ENCODE results near the gene PUSL1. TPM values are rescaled to one million over a fixed set of nuclear protein-coding genes. Genes with fewer than 3 reads are reported as not detected.
A peak's percentile ranks its signal among the peaks of the same experiment; 100 is the strongest.

PUSL1 gene, protein sequence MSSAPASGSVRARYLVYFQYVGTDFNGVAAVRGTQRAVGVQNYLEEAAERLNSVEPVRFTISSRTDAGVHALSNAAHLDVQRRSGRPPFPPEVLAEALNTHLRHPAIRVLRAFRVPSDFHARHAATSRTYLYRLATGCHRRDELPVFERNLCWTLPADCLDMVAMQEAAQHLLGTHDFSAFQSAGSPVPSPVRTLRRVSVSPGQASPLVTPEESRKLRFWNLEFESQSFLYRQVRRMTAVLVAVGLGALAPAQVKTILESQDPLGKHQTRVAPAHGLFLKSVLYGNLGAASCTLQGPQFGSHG
- total RNA-seq (2014; rRNA removed; shearing (Covaris generic)) = 9.9 and 15.5 TPM in 2 replicates
- polyA plus RNA-seq (2015; cell fraction: cytosol; rRNA removed) = 33.7 and 35.3 TPM in 2 replicates
- 14.8 and 27.4 TPM in 2 replicates for polyA plus RNA-seq (2015; cell fraction: nucleus; rRNA removed)

DNA sequence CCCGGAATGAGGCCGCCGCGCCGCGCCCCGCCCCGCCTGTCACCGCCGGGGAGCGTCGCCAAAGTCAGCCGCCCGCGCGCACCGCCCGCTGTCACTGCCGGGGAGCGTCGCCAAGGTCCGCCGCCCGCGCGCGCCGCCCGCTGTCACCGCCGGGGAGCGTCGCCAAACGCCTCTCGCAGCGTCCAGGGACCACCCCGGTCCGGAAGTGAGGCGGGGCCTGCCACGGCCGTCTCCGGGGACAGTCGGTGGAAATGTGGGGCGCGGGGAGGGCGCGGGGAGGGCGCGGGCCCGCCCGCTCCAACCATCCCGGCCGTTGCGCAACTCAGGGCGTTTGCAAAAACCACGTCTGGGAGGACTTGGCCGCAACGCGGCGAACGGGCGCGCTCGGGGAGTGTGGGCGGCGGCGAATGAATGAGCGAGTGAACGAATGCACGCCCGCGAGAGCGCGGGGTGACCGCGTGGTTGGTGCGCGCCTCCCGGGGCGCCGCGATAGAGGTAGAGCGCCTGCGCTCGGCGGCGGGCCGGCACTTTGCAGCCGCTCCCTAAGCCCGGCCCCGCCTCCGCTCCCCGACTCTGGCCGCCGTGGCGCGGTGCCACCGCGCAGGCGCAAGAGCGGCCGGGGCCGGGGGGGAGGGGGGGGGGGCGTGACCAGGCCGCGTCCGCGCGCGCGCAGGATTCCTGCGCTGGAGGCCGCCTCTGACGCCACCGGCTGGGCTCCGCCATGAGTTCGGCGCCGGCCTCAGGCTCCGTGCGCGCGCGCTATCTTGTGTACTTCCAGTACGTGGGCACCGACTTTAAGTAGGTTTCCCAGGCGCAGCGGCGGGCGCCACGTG is at the start of gene PUSL1, which contains the start of gene ACAP3:
PUSL1 (plus strand) TSS at position 675 of the 833 bp plus-strand sequence; CDS start at position 722, 47 bp downstream.
ACAP3 (minus strand) TSS at position 8 of the 833 bp plus-strand sequence. CDS start 115 bp downstream, outside the sequence.
- peak; percentile 81 for DNase-seq (ENCODE audit: low read depth, low spot score)
- in situ Hi-C loops (cut with HindIII; ENCODE audit: low pct_unique_long_range_greater_than_20kb, low sequenced_read_pairs) = no loop called here

DNA sequence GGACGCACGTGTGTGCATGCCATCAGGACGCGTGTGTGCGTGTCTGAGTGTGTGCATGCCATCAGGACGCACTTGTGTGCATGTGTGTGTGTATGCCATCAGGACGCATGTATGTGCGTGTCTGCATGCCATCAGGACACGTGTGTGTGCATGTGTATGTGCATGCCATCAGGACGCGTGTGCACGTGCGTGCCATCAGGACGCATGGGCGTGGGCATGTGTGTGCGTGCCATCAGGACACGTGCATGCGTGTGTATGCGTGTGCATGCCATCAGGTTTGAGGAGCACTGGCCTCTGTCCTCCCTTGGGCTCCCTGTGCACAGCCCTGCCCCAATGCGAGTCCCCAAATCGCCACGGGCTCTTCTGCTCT is 49.3 kb upstream of the PUSL1 start:
- DNase-seq (ENCODE audit: low read depth, low spot score) = no peak
- in situ Hi-C loops (cut with HindIII; ENCODE audit: low pct_unique_long_range_greater_than_20kb, low sequenced_read_pairs) = no loop called here

DNA sequence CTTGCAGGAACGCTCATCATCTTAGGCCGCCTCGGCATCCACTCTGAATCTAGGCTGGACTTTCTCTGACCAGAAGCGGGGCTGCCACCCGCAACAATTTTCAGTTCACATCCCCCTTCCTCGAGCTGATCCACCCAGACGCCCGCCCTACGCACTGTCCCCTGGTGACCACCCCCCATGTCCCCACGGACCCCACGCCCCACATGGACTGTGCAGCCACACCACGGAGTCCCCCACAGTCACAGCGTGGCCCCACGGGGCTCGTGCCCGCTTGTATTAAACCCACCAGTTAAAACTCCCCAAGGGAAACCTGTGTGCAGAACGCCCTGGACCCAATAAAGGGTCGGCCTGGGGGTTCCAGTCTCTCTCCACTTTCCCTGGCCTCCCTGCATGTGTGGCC is 48.9 kb upstream of the PUSL1 start:
- no peak for DNase-seq (ENCODE audit: low read depth, low spot score)
- in situ Hi-C loops (cut with HindIII; ENCODE audit: low pct_unique_long_range_greater_than_20kb, low sequenced_read_pairs) = no loop called here

DNA sequence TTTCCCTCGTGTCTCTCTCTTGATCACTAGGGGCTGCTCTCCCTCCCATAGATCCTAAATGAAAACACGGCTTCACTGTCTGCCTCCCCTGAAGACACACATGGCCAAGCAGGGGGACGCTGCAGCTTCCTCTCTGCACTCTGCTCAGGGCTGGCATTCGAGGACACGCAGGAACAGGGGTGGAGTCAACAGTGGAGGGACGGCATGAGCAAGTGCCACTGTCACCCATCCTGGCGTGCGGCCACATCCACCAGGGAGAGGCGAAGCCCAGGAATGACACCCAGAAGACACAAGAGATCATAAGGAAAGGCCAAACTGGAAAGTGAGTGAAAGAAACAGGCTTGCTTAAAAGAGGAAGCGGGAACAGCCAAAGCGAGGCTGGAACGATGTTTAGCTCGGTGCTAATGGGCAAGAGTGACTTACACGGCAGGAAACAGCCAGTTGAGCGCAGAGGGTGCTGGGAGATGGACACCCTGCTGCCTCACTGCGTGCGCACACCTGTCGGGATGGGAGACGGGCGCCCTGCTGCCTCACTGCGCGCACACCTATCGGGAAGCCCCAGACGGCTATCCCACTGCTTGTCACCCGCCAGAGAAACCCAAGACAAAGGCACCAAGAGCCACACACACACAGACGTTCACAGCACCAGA is 48.3 kb upstream of the PUSL1 start:
- in situ Hi-C loops (cut with HindIII; ENCODE audit: low pct_unique_long_range_greater_than_20kb, low sequenced_read_pairs) = no loop called here
- no peak for DNase-seq (ENCODE audit: low read depth, low spot score)

DNA sequence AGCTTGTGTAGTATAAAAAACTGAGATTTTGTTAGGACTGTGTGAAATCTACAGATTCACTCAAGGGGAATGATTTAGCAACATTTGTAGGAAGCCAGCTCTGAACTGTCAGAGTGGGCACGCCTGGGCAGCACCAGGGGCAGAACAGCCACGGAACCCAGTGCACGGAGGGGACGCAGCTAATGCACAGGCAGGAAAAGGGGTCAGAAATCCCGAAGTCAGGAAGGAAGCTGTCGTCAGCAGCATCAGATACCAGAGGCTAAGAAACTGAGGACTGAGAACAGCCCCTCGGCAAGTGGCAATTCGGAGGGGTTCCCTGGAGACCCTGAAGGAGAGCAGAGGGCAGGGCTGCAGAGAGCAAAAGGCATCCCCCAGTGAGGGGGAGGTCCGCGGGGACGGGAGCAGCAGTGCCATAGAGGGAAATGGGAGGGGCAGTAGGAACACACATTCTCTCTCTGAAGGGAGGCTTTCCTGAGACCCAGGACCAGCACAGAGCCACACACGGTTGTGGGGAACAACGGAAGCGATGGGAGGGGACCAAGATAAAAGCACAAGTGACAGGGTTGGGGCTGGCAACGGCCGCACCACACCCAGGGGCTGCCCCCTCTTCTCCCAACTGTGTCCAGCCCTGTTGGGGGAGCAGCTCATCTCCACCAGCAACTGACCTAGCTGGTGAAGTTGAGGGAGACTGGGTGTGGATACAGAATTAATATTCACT is 47.4 kb upstream of the PUSL1 start:
- no peak for DNase-seq (ENCODE audit: low read depth, low spot score)
- in situ Hi-C loops (cut with HindIII; ENCODE audit: low pct_unique_long_range_greater_than_20kb, low sequenced_read_pairs) = no loop called here

DNA sequence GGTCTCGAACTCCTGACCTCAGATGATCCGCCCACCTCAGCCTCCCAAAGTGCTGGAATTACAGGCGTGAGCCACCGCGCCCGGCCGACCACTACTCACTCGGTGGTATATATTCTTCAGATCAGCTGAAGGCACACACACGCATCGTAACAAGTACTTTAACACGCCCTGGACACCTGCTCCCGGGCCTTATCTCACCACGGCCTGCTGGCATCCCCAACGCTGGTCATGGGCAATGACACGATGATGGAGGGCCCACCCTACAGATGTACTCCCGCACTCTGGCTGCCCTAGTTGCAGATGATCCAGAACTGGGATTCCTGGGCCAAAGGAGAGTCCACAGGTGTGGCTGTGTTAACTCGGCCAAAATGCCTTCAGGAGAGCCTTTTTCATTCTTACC is 46.3 kb upstream of the PUSL1 start:
- DNase-seq (ENCODE audit: low read depth, low spot score) = no peak
- in situ Hi-C loops (cut with HindIII; ENCODE audit: low pct_unique_long_range_greater_than_20kb, low sequenced_read_pairs) = no loop called here

DNA sequence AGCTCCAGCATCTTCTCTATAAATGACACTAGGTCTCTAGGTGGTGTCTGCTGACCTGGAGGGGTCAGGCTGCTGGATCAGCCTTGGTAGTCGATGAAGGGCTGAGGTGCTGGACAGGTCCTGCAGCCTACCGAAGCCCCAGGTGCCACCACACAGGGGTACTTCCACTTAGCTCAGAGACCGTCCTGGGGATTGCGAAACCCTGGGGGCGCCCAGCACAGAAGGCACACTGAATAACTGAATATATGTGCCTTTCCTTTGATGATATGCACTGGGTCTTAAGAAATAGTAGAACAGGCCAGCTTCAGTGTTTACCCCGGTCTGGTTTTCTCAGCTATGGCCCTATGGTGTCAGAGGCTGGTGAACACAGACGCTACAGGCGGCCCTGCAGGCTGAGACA is 45.6 kb upstream of the PUSL1 start:
- no peak for DNase-seq (ENCODE audit: low read depth, low spot score)
- in situ Hi-C loops (cut with HindIII; ENCODE audit: low pct_unique_long_range_greater_than_20kb, low sequenced_read_pairs) = no loop called here

DNA sequence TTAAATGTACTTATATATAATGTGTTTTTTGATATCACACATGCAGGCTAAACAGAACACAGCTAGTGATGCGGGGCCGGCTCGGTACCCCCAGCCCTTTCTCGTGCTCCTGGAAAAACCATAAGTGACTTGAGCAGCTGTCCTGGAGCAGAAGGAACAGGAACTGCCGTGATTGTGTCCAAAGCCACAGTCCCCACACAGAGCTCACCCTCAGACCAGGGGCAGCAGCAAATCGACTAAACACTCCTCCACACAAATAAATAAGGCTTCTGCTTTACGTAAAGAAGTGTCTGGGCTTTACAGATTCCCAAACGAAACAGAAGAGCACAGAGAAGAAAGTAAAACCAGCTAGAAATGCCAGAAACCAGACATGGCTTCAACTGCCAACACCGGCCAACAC is 44.4 kb upstream of the PUSL1 start:
- DNase-seq (ENCODE audit: low read depth, low spot score) = no peak

DNA sequence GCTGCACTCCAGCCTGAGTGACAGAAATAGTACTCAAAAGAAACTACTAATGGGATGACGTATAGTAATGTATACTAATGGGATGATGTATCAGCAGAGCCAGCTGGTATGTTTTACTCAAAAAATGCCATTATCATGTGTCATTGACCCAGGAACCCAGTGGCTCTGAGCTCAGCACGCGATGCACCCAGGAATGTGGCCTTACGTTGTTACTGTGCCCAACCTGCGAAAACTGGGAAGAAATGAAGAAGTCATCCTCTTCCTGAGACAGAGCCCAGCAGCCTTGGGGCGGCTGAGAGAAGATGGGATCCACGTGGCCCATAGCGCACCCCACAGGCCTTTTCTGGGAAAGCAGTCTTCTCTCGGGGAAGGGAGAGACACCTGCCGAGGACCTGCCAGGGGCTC is 43.5 kb upstream of the PUSL1 start:
- DNase-seq (ENCODE audit: low read depth, low spot score) = peak; percentile 36
- in situ Hi-C loops (cut with HindIII; ENCODE audit: low pct_unique_long_range_greater_than_20kb, low sequenced_read_pairs) = no loop called here

More for the DNA sequence above, 44.4 kb upstream of the PUSL1 start:
- in situ Hi-C loops (cut with HindIII; ENCODE audit: low pct_unique_long_range_greater_than_20kb, low sequenced_read_pairs) = no loop called here

DNA sequence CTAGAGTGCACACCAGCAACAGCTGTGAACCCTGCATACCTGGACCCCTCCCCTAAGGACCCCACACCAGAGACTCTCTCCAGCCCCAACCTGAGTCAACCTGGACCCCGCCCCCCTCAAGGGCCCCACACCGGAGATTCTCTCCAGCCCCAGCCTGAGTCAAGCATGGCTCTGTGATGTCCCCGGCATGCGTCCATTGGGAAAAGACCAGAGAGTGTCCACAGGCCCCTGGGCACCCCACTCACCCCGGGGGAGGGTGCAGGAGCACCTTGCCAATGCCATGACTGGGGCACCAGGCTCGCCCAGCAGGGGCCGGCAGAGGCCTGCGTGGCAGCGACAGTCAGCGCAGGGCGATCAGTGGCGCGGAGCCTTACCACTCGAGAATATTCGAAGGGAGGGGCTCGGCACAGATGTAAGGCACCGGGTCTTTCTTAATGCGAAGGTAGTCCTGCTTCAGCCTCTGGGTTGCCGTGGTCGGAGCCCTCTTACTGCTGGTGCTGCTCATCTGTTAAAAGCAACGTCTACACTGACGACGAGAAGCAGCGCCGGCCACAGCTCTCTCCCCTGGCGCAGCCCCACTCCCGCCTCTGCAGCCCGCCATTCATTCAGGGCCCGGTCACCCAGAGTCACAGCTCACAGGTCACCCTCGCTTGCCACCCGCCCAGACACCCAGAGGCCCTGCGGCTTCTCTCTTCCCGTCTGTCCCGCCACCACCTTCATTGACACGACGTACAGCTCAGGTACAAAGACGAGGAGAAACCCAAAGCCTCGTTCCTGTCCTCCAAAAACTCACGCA is 40.7 kb upstream of the PUSL1 start:
- in situ Hi-C loops (cut with HindIII; ENCODE audit: low pct_unique_long_range_greater_than_20kb, low sequenced_read_pairs) = no loop called here
- DNase-seq (ENCODE audit: low read depth, low spot score) = no peak

DNA sequence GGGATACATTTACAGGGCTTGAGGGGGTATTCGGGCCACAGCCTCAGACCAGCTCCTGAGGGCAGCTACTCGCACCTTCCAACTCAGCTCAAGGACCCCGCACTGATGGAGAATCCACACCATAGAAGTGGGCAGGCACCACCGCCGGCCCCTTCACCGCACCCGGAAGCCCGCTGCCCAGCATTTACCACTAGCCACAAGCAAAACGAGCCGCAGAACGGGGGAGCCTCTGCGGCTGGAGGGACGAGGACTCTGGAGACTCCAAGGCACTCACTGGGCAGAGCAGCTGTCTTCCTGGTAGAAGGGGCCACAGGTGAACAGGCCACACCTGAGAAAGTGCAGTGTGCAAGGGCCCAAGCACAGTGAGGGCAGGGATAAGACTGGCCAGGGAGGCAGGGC is 40.1 kb upstream of the PUSL1 start:
- in situ Hi-C loops (cut with HindIII; ENCODE audit: low pct_unique_long_range_greater_than_20kb, low sequenced_read_pairs) = no loop called here
- no peak for DNase-seq (ENCODE audit: low read depth, low spot score)

DNA sequence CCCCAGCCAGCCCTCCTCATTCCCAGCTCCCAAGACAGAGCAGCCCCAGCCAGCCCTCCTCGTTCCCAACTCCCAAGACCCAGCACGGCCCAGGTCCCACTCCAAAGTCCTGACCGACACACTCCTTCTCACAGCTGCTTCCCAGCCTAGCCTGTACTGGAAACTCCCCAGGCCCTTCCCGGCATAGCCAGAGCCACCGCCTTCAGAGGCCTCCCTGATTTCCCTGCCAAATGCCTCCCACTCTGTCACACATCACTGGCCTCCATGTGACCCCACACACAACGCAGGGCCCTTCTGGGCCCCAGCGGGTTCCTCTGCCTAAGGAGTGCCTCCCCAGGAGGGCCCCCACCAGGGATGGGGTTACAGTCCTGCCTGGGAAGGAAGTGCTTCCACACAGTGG is 37.6 kb upstream of the PUSL1 start:
- DNase-seq (ENCODE audit: low read depth, low spot score) = no peak
- in situ Hi-C loops (cut with HindIII; ENCODE audit: low pct_unique_long_range_greater_than_20kb, low sequenced_read_pairs) = no loop called here

DNA sequence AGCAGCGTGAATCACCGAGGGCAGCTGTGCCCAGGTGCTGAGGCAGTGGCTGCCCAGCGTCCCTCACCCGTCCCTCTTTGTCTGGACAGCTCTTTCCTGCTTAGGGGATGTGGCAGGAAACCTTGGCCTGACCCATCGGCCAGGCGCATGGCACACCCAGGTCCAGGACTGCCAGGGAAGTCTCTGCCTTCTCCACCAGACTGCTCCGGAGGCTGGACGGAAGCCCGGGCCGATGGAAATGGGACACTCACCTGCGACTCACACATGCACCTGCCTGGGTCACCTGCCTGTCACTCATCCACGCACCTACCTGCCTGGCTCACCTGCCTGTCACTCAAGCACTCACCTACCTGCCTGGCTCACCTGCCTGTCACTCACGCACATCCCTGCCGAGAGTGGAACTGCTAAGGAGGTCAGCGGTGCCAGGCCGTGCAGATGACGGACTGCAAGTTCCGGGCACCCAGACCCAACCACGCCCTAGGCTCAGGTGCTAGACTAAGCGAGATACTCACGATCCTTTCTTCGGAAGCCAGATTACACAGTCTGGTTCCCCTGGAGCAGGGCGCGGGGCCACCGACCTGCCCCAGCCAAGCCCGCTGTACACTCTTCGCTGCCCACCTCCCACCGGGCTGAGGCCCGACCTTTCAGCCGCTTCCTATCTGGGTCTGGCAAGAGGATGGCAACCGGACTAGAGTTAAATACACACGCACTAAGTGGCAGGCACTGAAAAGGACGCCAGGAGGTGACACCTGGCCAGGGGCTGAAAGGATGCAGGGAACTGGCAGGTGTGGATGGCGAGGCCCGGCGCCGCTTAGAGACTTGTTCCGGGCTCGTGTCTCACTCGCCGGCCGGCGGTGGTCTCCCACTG is 35.8 kb upstream of the PUSL1 start:
- in situ Hi-C loops (cut with HindIII; ENCODE audit: low pct_unique_long_range_greater_than_20kb, low sequenced_read_pairs) = no loop called here
- no peak for DNase-seq (ENCODE audit: low read depth, low spot score)

DNA sequence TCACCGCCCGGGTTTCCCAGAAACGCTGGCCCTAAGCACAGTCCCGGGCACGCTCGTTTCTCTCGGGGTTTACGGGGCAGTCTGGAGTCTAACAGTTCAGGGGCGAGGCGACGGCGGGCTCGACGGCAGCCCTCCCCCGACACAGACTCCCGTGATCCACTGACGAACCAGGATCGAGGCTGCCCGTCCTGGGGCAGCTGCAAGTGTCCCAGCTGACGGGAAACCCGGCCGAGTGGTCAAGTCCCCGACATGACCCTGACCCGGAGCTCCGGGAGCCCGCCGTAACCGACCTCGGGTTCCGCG is 35.2 kb upstream of the PUSL1 start:
- no peak for DNase-seq (ENCODE audit: low read depth, low spot score)
- in situ Hi-C loops (cut with HindIII; ENCODE audit: low pct_unique_long_range_greater_than_20kb, low sequenced_read_pairs) = no loop called here

DNA sequence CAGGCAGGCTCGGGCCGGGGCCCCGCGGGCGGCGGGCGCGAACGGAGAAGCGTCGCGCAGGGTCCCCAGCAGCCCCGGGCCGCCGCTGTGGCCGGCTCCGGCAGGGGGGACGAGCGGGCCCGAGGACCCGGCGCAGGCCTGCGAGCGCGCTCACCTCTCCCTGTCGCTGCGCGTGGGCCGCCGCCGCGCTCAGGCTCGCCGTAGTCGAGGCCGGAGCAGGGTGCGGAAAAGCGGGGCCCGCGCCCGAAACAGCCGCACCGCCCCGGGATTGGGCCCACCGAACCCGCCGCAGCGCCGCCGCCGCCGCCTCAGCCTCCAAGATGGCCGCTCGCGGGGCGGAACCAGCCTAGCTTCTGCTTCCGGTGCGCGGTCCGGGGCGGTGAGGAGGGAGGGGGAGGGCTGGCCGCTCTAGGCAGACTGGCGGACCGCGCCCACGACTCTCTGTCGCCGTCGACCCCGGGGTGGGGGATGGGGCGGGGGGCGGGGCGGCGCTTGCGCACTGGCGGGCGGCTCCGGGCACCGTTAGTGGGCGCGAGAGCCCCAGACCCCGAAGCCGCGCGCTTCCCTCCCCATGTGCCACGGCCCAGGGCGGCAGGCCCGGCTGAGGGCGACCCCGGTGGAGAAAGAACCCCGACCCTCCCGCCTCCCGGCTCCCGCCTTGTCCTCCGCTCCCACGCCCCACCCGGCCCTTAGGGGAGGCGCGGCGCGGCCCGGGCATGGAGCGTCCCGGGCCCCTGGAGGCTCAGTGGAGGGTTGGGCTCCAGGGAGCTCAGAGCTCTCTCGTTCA is 34.7 kb upstream of the PUSL1 start, which contains the start of gene UBE2J2:
UBE2J2 (minus strand) TSS at position 343 of the 787 bp plus-strand sequence. CDS start 5,862 bp downstream, outside the sequence.
- peak; percentile 79 for DNase-seq (ENCODE audit: low read depth, low spot score)
- in situ Hi-C loops (cut with HindIII; ENCODE audit: low pct_unique_long_range_greater_than_20kb, low sequenced_read_pairs) = no loop called here
